Osteocyte (in vitro differentiated cells): Measurements from ENCODE around the gene TRIM9. TPM values are rescaled to one million over a fixed set of nuclear protein-coding genes. Genes with fewer than 3 reads are reported as not detected.

ENCODE experiments used
- DNase-seq: peaks from one replicate; pipeline ENCODE4 v3.0.0; 2021; ENCODE audit warnings: mixed read lengths; ENCODE audit not compliant: unreplicated experiment; ENCODE audit errors: extremely low spot score
- H3K27ac Mint-ChIP-seq: one replicate; pipeline ENCODE4 v1.8.0; 2021; ENCODE audit warnings: mild to moderate bottlenecking, mixed read lengths; ENCODE audit not compliant: unreplicated experiment
- H3K27me3 Mint-ChIP-seq: one replicate; pipeline ENCODE4 v1.8.0; 2021; ENCODE audit warnings: mixed read lengths; ENCODE audit not compliant: unreplicated experiment
- H3K36me3 Mint-ChIP-seq: one replicate; pipeline ENCODE4 v1.8.0; 2021; ENCODE audit warnings: mixed read lengths; ENCODE audit not compliant: unreplicated experiment
- H3K4me1 Mint-ChIP-seq: one replicate; pipeline ENCODE4 v1.8.0; 2021; ENCODE audit warnings: mixed read lengths; ENCODE audit not compliant: unreplicated experiment
- H3K4me3 Mint-ChIP-seq: one replicate; pipeline ENCODE4 v1.8.0; 2021; ENCODE audit warnings: mild to moderate bottlenecking, moderate library complexity, mixed read lengths; ENCODE audit not compliant: unreplicated experiment
- H3K9me3 Mint-ChIP-seq: one replicate; pipeline ENCODE4 v1.8.0; 2021; ENCODE audit warnings: mixed read lengths; ENCODE audit not compliant: unreplicated experiment
- CTCF ChIP-seq: fragments of 200-600 bp; sonication (generic); IDR thresholded peaks from 2 replicates; pipeline ENCODE4 v1.5.0; 2021; ENCODE audit warnings: antibody characterized with exemption, mild to moderate bottlenecking, moderate library complexity
- total RNA-seq: library from RNA; stranded (reverse); gene quantifications from 2 replicates; pipeline ENCODE4 v1.2.1, GENCODE V29; 2021

The TRIM9 gene
- total RNA-seq, 1 donor from 2014 or later: 4.8 TPM

GRCh38 chr14:51056421-51056820, 38.5 kb downstream of the TRIM9 start:
- Mint-ChIP-seq H3K4me1 (peaks cover 9% of the 10 kb centered on the region), H3K36me3 (no peaks in the 10 kb centered on the region), H3K27me3 (no peaks in the 10 kb centered on the region), H3K27ac (no peak overlapping the region), H3K4me3 (no peak overlapping the region), H3K9me3 (peaks cover 3% of the 10 kb centered on the region)
- no peak for DNase-seq
- TF ChIP-seq CTCF: no peak

- Mint-ChIP-seq H3K4me1 (no peaks in the 10 kb centered on the region), H3K9me3 (peaks cover 3% of the 10 kb centered on the region), H3K36me3 (no peaks in the 10 kb centered on the region), H3K27me3 (no peaks in the 10 kb centered on the region), H3K4me3 (no peak overlapping the region), H3K27ac (no peak overlapping the region)
- no peak for DNase-seq
- TF ChIP-seq CTCF: no peak
Observed at GRCh38 chr14:51053157-51053556, 41.7 kb downstream of the TRIM9 start.

GRCh38 chr14:51044961-51045360, 49.9 kb downstream of the TRIM9 start:
- no peak for TF ChIP-seq CTCF
- no peak for DNase-seq
- no peaks in the 10 kb centered on the region for H3K27me3 Mint-ChIP-seq
- H3K9me3 Mint-ChIP-seq: no peaks in the 10 kb centered on the region
- no peaks in the 10 kb centered on the region for H3K4me1 Mint-ChIP-seq
- H3K36me3 Mint-ChIP-seq: no peaks in the 10 kb centered on the region
- H3K4me3 Mint-ChIP-seq: no peak overlapping the region
- H3K27ac Mint-ChIP-seq: no peak overlapping the region

GRCh38 chr14:51041883-51042282, 53.0 kb downstream of the TRIM9 start:
- H3K36me3 Mint-ChIP-seq: no peaks in the 10 kb centered on the region
- no peaks in the 10 kb centered on the region for H3K9me3 Mint-ChIP-seq
- H3K4me3 Mint-ChIP-seq: no peak overlapping the region
- H3K4me1 Mint-ChIP-seq: no peaks in the 10 kb centered on the region
- no peak for TF ChIP-seq CTCF
- no peaks in the 10 kb centered on the region for H3K27me3 Mint-ChIP-seq
- H3K27ac Mint-ChIP-seq: no peak overlapping the region
- DNase-seq: no peak

GRCh38 chr14:51041108-51041531, 53.8 kb downstream of the TRIM9 start:
- Mint-ChIP-seq H3K4me3 (no peak overlapping the region), H3K27ac (no peak overlapping the region), H3K4me1 (peaks cover 2% of the 10 kb centered on the region), H3K36me3 (no peaks in the 10 kb centered on the region), H3K27me3 (no peaks in the 10 kb centered on the region), H3K9me3 (no peaks in the 10 kb centered on the region)
- no peak for TF ChIP-seq CTCF
- no peak for DNase-seq
